Measurements from ENCODE around the gene SAMSN1.
"Not testable (repeated sequence)": the region's sequence is repeated elsewhere in the genome, so short reads cannot be mapped to it uniquely, and the experiment has no call there.

Gene SAMSN1

DNA sequence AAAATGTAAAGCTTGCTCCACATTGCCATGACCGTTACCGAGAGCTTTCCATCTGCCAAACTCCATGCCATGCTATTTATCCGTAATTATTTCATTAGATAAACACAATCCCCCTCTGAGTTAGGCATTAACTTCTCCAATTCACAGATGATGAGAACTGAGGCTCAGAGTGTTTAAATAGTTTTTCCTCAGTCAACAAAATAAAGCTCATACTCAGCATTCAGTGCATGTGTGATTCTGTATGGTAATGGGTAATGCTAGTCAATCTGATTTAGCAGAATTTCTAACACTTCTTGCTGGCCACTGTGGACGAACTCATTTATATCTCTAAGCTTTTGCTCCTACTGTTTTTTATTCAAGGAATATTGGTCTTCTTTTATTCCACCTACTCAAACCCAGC, 17.3 kb downstream of the SAMSN1 start:
- DNase-seq (ENCODE audit: low read depth, low spot score) = no peak

DNA sequence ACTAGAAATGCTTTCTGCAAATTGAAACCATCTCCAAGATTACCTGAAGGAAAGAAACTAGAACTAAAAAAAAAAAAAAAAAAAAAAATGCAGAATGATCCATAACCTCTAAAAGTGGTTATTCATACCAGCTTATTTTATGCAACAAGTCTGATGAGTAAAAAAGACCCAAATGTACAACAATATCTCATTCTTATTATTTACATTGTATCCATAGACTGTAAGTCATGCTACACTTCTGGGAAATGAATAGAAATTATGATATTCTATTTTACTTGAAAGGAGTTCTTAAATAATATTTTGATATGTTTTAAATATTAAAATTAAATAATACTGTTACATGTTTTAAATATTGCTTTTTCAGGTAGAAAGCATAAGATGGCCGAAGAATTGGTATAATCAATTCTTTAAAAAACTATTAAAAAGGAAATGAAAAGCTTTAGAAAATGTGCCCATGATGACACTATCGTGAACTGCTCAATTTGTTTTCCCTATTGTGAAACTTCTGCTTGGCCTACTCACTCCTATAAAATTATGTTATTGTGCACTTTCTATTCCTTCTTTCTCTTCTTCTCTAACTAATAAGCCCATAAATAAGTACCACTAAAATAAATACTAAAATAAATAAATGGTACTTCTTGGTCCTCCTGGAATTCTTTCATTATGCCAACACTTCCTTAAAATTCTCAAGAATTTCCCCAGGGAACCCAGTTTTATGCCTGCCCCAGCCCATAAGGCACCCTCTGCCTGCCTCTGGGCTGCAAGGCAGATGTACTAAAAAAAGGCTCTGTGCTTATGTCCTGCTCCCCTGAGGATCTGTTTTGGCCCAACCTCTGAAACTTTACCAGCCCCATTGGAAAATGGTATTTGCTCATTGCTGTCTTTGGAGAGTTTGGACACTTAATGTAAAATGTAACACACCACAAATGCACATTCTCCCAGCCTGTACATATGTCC, 18.1 kb downstream of the SAMSN1 start:
- DNase-seq (ENCODE audit: low read depth, low spot score) = no peak

DNA sequence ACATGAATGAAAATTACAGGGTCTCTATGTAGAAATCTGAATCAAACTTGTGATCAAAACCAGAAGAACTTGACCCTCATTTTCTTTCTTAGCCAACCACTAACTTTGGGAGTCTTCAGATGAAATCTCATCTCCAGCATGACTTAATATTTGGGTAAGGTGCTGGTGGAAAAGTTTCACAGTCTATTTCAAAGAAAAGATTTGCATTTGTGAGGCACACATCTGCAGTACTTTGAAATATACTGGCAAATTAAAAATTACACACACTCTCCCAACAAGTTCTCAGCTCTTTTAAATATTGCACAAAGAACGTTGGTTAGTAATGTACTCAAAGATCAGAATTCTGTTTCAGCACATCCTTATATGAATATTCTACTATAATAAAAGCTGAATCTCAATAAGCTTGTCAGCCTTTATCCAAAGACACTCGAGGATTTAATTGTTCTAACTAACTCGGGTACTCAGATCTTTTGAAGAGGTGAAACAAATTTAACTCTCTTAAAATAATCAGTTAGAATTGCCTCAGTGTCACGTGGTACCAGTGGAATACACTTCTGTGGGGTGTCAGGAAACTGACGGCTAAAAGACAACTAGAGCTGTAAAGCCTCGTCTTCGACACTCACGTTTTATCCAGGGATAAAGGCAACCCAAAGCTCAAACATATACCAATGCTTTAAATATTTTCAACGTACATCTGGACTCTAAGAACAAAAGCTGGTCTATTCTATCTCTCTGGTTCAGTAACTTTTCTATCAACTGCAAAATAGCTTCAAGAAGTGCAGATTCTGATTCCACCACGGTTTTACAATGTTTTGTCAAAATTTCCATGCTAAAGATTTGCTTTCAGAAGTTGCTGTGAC, 19.0 kb downstream of the SAMSN1 start:
- no peak for DNase-seq (ENCODE audit: low read depth, low spot score)

DNA sequence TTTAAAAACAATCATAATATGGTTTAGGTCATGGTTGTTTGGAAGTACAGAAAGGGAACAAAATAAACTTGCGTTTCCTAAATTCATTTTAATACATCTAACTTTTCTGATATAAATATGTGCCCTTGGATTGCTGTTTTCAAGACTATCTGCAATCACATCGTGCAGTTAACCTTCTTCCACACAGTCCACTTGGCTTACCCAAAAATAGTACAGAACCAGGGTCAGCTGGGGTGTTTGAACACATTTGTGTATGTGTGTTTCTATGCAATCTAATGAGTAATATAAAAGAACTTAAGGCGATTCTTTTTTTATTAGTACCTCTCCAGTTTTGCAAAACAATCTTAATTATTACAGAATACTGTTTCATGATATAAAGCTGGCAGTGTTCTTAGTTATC, 19.9 kb downstream of the SAMSN1 start:
- no peak for DNase-seq (ENCODE audit: low read depth, low spot score)

DNA sequence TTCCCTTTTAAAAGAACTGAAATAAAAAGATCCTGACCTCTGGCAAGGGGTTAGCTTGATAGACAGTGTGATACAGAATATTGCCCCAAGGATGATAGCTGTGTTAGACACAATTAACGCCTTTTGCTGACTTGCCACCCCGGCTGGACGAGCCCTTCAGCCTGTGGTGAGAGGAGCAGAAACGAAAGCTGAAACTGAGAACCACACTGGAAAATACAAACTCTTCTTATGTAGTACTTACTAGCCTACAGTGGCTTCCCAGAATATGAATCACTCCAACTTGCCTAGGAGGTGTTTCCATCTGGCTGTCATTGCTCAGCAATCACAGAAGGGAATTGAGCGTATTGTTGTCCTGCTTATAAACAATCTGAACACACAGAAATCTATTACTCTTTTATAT, 22.9 kb downstream of the SAMSN1 start:
- DNase-seq (ENCODE audit: low read depth, low spot score) = no peak

DNA sequence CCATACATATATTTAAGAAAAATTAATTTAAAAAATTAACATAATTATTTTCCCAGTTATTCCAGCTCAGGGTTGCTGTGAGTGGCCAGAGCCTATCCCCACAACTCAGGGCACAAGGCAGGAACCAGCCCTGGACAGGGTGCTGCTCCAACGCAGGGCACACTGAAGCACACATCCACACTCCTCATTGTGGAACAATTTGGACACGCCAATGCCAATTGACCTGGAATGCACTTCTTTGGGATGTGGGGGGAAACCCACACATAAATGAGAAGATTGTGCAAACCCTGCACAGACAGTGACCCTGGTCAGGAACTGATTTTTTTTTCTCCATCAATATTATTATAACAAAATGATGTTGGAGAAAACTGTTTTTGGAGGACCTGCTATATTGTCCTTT, 23.4 kb downstream of the SAMSN1 start:
- DNase-seq (ENCODE audit: low read depth, low spot score) = no peak

DNA sequence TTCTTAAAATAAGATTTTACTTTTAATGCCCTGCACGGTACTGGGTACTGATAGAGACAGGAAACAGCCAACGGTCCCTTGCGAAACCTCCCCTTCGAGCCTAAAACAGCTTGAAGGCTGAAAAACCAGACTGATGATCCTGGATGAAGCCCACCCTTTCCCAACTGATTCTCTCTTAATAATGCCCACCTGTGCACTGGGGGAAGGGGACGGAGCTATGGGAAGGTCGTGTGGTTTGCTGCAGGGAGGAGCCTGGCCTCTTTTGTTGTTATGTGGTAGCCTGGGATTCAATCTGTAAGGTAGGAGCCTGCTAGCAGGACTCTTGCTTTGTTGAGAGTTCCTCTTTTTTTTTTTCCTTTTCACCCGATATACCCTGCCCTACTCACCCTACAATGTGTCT, 25.6 kb downstream of the SAMSN1 start:
- no peak for DNase-seq (ENCODE audit: low read depth, low spot score)

DNA sequence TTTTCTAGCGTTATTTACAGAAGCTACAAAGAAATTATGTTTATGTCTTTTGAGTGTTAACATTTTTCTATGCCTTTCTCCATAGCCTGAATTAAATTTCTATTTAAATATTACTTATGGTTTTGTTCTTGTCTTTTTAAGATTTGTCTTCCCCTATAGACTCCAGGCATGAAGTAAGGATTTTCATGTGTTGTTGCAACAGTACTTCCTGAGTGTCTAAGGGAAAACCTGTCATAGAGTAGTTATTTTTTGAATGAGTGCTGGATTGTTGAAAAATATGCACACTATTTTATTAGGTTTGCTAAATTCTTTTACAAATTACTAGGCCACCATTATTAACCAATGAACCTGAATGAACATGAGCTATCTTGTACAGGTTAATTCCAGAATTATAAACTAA, 27.1 kb downstream of the SAMSN1 start:
- DNase-seq (ENCODE audit: low read depth, low spot score) = no peak

DNA sequence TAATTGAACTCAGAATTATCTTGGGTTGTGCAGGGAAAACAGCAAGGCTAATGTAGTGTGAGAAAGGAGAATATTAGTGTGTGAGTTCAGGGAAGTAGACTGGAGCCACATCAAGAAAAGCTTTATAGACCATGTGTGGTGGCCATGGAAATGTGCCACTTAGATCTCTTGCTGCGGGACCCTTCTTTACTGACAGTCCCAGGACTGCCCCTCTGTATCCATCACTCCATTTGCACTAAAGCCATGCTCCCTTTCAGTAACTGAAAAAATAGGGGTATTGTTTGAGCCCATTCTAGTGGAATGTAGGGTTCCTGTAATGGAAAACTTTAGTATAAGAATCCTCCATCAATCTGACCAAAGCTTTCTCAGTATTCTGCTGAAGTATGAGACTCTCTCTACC, 32.3 kb downstream of the SAMSN1 start:
- DNase-seq (ENCODE audit: low read depth, low spot score) = no peak

DNA sequence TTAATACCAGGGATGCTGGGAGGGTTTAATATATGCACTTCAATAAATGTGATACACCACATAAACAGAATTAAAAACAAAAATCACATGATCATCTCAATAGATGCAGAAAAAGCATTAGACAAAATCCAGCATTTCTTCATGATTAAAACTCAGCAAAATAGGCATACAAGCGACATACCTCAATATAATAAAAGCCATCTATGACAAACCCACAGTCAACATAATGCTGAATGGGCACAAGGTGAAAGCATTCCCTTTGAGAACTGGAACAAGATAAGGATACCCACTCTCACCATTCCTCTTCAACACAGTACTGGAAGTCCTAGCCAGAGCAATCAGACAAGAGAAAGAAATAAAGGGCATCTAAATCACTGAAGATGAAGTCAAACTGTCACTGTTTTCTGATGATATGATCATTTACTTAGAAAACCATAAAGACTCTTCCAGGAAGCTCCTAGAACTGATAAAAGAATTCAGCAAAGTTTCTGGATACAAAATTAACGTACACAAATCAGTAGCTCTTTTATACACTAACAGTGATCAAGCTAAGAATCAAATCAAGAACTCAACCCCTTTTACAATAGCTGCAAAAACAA, 39.2 kb downstream of the SAMSN1 start:
- not testable (repeated sequence) for DNase-seq (ENCODE audit: low read depth, low spot score)

DNA sequence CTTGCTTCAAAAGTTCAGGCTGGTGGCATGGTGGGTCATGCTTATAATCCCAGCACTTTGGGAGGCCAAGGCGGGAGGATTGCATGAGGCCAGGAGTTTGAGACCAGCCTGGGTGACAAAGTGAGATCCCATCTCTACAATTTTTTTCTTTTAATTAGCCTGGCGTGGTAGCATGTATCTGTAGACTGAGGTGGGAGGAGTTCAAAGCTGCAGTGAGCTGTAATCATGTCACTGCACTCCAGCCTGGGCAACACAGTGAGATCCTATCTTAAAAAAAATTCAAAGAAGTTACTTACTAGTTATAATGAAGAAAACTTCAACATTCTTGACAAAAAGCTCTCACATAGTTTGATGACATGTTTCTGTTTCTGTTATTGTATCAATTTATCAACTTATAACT, 45.2 kb downstream of the SAMSN1 start:
- no peak for DNase-seq (ENCODE audit: low read depth, low spot score)

DNA sequence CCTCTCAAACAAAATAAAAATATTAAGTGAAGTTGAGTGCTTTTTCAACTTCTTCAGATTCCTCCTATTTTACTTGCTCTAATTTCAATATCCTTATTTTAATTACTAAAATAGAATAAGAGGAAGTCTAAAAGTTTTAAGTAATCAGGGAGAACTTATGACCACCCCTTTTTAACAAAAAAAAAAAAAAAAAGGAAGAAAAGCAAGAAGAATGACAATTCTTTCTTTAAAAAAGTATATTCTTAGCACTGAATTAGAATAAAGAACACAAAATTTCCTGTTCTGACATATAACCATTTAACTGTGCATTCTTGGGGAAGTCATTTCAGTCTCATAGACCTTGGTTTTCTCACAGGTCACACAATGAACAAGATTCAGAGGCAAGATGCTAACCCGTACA, 46.8 kb downstream of the SAMSN1 start:
- DNase-seq (ENCODE audit: low read depth, low spot score) = no peak

DNA sequence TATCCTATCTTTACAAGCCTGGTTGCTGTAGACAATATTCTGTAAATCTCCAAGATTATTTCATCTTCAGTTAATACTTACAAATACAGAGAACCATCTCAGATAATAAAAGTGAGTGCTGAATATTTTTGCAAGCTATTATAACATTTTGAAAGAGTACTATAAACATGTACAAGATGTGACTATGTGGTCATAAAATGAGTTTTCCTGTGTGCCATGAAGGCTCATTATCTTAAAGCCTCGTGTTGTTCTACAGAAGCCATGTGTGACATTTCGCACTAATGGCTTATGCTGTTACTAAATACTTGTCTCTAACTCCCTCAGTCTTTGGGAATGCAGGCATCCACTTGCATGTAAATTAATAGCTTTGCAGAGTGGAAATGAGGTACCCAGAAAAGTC, 48.3 kb downstream of the SAMSN1 start:
- no peak for DNase-seq (ENCODE audit: low read depth, low spot score)

DNA sequence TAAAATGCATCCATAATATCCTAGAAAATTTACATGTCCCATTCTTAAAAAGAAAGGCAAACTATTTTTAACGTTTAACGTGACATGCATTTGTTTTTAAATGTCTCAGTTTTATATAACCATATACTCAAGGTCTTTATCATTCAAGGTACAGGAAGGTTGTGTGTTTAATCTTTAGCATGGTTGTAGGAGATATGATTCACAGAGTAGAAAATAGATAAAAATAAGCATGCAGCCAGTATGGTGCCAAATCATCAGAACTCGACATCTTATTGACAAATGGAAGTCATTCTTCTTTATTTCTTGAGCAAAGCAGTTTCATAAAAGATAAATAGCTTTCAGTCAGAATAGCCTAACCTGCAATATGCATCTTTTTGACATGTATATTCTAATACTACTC, 51.0 kb downstream of the SAMSN1 start:
- DNase-seq (ENCODE audit: low read depth, low spot score) = no peak

DNA sequence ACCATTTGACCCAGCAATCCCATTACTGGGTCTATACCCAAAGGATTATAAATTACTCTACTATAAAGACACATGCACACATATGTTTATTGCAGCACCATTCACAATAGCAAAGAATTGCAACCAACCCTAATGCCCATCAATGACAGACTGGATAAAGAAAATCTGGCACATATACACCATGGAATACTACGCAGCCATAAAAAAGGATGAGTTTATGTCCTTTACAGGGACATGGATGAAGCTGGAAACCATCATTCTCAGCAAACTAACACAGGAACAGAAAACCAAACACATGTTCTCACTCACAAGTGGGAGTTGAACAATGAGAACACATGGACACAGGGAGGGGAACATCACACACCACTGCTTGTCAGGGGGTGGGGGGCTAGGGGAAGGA, 51.9 kb downstream of the SAMSN1 start:
- DNase-seq (ENCODE audit: low read depth, low spot score) = not testable (repeated sequence)

DNA sequence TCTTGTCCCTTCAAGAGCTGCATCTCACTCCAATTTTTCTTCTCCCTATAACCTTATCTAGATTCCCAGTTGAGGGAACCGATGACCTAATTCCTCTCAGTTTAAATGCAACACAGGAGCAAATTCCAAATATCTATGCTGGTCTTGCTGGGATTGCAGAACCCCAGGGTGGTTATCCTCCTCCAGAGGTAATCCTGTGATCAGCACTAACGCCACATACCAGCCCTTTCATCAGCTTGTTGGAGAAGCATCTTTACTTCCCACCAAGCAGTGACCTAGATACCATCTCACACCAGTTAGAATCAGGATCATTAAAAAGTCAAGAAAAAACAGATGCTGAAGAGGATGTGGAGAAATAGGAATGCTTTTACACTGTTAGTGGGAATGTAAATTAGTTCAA, 52.4 kb downstream of the SAMSN1 start:
- no peak for DNase-seq (ENCODE audit: low read depth, low spot score)

DNA sequence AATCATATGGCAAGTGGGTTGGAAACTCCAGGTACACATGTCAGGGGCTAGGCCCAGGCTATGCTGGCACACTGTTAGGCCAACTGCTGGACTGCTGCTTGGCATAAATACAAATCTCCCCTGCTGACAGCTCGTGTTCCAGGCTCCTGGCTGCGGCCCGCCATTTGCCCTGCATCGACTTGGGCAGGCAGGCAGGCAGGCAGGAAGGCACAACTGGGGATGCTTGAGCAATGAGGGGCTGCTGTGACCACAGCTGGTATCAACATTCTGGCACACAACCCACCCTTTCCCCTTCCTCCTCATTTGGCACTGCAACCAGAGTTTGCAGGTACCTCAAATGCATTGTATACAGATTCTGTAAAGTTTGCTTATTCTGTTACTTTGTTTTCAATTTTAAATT, 53.2 kb downstream of the SAMSN1 start:
- no peak for DNase-seq (ENCODE audit: low read depth, low spot score)

DNA sequence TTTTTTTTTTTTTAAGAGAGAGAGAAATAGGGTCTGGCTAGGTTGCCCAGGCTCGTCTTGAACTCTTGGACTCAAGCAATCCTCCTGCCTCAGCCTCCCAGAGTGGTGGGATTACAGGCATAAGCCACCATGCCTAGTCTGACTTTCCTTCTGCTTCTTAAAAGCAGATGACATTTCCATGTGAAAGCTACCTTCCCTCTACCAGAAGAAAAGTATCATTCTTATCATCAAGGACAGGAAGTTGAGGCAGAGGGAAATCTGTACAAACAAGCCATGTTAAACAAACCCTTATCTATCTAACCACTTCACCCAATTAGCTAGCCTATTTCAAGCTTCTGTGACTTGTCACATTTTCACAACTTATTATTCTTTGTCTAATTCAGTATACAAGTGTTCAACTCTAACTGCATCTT, 54.8 kb downstream of the SAMSN1 start:
- DNase-seq (ENCODE audit: low read depth, low spot score) = no peak

DNA sequence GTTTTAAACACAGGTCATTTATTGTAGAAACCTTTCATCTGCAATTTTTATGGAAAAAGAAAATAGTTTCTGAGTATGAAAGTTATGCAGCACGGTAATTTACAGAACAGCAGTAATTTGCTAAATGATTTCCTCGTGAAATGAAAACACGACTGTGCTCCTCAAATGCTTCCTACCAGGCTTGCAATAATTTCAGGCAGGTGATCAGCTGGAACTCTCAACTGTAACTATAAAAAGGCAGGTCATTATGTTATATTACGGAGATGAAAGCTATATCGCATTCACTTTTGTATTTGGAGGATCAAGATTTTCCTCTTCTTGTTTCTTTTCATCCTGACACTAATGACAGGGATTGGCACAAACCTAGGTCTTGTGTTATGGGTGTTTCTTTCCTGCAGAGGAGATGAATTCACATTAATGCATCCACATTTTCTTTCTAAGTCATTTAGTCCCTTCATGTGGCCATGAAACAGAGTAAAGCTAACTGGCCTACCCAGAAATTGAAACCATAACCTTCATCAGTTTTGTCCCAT, 57.4 kb downstream of the SAMSN1 start:
- no peak for DNase-seq (ENCODE audit: low read depth, low spot score)

DNA sequence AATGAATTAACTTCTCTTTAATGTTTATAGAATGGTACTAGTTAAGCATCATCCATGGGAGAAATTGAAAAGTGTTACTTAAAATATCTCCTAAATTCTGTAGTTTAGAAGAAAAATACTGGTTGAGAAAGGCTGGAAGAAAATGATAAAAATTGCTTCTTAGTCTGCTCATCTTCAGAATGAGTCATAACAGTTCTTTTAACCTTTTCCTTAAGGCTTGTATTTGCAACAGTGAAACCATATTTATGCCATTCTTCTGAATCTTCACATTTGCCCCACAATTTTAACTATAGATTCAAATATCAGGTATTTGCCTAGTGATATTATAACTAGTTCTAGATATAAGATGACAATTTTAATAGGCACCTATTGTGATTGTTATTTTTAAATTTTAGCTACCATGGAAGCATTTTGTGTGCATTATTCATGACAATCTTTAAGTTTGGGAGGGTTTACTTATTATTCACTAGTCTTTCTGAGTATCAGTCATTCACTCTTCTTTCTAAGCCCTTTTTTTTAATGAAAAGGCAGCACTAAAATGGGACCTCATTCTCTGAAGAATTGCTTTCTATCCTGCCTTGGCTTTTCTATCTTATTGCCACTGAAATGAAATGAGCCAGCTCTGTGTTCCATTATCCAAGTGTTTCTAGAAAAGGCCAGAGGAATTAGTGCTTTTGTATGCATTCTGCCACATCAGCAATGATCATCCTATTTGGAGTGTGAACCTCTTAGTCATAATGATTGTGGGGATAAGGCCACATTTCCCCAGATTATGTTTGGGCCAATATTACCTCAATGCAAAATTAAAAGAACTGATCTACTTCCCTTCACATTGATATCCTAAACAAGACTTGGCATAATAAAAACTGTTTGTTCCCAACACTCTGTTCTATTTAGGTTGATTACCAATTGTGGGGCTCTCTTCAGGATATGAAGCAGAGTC, 58.4 kb downstream of the SAMSN1 start:
- DNase-seq (ENCODE audit: low read depth, low spot score) = no peak

DNA sequence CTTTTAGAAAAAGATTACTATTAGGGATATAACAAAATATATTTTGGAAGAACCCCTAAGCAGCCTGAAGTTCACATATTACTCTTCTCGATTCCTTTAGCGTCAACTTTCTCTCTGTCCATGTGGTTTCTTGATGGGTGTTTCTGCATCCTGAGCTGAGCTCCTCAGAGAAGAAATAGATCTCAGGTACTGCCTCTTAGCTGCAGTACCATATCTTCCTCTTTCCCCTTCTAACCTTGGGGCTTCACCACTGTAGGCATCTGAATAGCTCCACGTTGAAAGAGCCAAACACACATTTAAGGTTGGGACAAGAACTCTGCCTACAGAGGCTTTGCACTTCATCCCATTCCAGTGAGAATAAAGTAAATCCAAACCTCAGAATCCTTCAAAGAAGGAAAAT, 59.2 kb downstream of the SAMSN1 start:
- no peak for DNase-seq (ENCODE audit: low read depth, low spot score)

Data from smooth muscle cell of the brain vasculature (primary cell).